SKM-1 (cell line): ENCODE measurements around the gene PKIG.
"Not testable (repeated sequence)": the region's sequence is repeated elsewhere in the genome, so short reads cannot be mapped to it uniquely, and the experiment has no call there.

Experiments used
- DNase-seq: peaks from one replicate; lab custom pipeline; 2025; ENCODE audit not compliant: unreplicated experiment; lab: John Stamatoyannopoulos, UW

Gene PKIG

GRCh38 chr20:44571362-44571988, 10.9 kb upstream of the PKIG start:
- no peak for DNase-seq

- no peak for DNase-seq
These were observed 9.6 kb upstream of the PKIG start for GRCh38 chr20:44572551-44573500.

GRCh38 chr20:44573501-44573869, 8.9 kb upstream of the PKIG start:
- no peak for DNase-seq

- DNase-seq: no peak
These were observed 8.0 kb upstream of the PKIG start for GRCh38 chr20:44574372-44574771.

GRCh38 chr20:44576297-44576696, 6.1 kb upstream of the PKIG start:
- DNase-seq: peak; percentile 50

- DNase-seq: no peak
These were observed 2.9 kb upstream of the PKIG start for GRCh38 chr20:44579313-44580081.

- no peak for DNase-seq
These were observed 1.7 kb upstream of the PKIG start for GRCh38 chr20:44580581-44581268.

- DNase-seq: no peak
These were observed 864 bp upstream of the PKIG start for GRCh38 chr20:44581515-44581914.

GRCh38 chr20:44583157-44583556, 778 bp downstream of the PKIG start:
- no peak for DNase-seq

- no peak for DNase-seq
These were observed 1.8 kb downstream of the PKIG start for GRCh38 chr20:44584162-44584561.

- DNase-seq: no peak
These were observed 2.9 kb downstream of the PKIG start for GRCh38 chr20:44585057-44585963.

- peak; percentile 75 for DNase-seq
These were observed 4.0 kb downstream of the PKIG start for GRCh38 chr20:44586289-44586911.

- DNase-seq: no peak
These were observed 4.9 kb downstream of the PKIG start for GRCh38 chr20:44587035-44587980.

GRCh38 chr20:44588321-44588720, 5.9 kb downstream of the PKIG start:
- DNase-seq: not testable (repeated sequence)

GRCh38 chr20:44589537-44589936, 7.2 kb downstream of the PKIG start:
- DNase-seq: no peak

GRCh38 chr20:44590980-44591778, 8.8 kb downstream of the PKIG start:
- no peak for DNase-seq

GRCh38 chr20:44592366-44592765, 10.0 kb downstream of the PKIG start:
- no peak for DNase-seq

GRCh38 chr20:44593751-44594150, 11.4 kb downstream of the PKIG start:
- peak; percentile 29 for DNase-seq
